Measurements from ENCODE around the gene PDYN. TPM values are rescaled to one million over a fixed set of nuclear protein-coding genes. Genes with fewer than 3 reads are reported as not detected.

PDYN gene
- total RNA-seq, 4 donors from 2014 or later: not detected

DNA sequence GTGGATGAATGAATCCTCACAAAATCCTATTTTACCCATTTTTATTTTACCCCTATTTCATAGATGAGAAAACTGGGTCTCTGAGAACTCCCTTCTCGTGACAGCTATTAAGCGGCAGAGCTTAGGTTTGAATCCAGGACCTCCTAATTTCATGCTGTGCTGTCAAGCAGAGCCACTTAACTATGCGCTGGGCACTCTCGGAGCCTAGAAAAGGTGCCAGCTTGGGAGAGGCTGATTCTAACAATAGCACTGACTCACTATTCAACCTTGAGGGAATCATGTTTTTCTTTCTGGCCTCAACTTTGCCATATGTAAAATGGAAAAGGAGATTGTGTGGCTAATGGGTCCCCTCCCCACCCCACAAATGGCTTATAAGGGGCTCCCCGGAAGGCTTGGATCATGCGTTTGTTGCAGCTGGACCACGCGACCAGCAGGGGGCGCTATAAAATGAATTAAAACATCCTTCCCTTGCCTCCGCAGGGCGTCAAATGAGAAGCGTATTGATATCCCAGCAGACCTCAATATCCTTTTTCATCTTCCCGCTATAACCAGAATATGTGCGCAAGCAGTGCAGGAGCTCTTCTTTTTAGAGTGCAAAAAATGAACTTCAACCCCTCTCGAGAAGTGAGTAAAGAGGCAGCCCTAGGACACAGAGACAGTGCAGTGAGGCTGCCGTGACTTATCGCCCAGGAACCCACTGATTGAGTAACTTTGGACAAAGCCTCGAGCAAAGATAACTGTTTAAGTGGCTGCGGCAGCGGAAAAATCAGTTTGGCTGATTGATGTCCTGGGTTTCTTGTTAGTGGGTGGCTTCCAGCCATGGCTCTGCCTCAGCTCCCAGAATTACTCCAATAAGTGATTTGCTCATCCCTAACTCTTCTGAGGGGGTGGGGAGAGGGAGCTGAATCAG is 12.8 kb upstream of the PDYN start:
- no peak for DNase-seq
- no peaks in the 10 kb centered on the region for H3K27me3 ChIP-seq
- TF ChIP-seq POLR2A (IDR thresholded peaks at IDR 0.05) (no peak), CTCF (IDR thresholded peaks at IDR 0.05) (peak; percentile 18 to 64 (median 56))

GRCh38 chr20:2005831-2006426 is 12.1 kb upstream of the PDYN start:
- Histone ChIP-seq H3K36me3 (no peaks in the 10 kb centered on the region), H3K27me3 (no peaks in the 10 kb centered on the region), H3K4me3 (no peak overlapping the region), H3K4me1 (no peaks in the 10 kb centered on the region), H3K27ac (no peak overlapping the region), H3K9me3 (no peaks in the 10 kb centered on the region)
- peak; percentile 34 to 79 (median 67) for DNase-seq
- no peak for TF ChIP-seq POLR2A (IDR thresholded peaks at IDR 0.05)
- no peak for TF ChIP-seq CTCF (IDR thresholded peaks at IDR 0.05)

More for the DNA sequence above, 12.8 kb upstream of the PDYN start:
- Histone ChIP-seq H3K27ac (no peak overlapping the region), H3K36me3 (no peaks in the 10 kb centered on the region), H3K4me1 (no peaks in the 10 kb centered on the region), H3K9me3 (no peaks in the 10 kb centered on the region), H3K4me3 (no peak overlapping the region)

DNA sequence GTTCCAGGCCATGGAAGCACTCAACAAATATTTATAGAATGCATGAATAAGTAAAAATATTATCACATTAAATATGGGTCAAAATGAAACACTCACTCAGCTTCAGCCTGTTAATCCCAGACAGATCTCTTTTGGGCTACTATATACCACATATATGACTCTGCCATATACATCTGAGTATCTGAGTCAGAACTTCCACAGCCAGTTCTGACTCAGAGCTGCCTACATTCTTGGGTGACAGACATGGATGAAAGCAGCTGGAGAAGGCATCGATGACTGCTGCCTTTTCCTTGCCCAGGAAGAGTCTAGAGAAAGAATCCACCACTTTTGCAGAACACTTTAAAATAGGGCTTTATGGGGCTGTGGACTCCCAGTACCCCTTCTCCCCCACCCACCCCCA is 11.5 kb upstream of the PDYN start:
- no peak for DNase-seq
- H3K36me3 ChIP-seq: no peaks in the 10 kb centered on the region
- TF ChIP-seq CTCF (IDR thresholded peaks at IDR 0.05) (no peak), POLR2A (IDR thresholded peaks at IDR 0.05) (no peak)
- H3K4me3 ChIP-seq: no peak overlapping the region
- no peaks in the 10 kb centered on the region for H3K4me1 ChIP-seq
- no peak overlapping the region for H3K27ac ChIP-seq
- H3K9me3 ChIP-seq: no peaks in the 10 kb centered on the region
- H3K27me3 ChIP-seq: no peaks in the 10 kb centered on the region

- Histone ChIP-seq H3K27me3 (no peaks in the 10 kb centered on the region), H3K9me3 (no peaks in the 10 kb centered on the region), H3K27ac (no peak overlapping the region), H3K4me3 (no peak overlapping the region), H3K4me1 (no peaks in the 10 kb centered on the region), H3K36me3 (no peaks in the 10 kb centered on the region)
- no peak for DNase-seq
- no peak for TF ChIP-seq POLR2A (IDR thresholded peaks at IDR 0.05)
- TF ChIP-seq CTCF (IDR thresholded peaks at IDR 0.05): no peak
These were observed 10.3 kb upstream of the PDYN start for GRCh38 chr20:2004171-2004570.

GRCh38 chr20:2002365-2002764 is 8.5 kb upstream of the PDYN start:
- Histone ChIP-seq H3K27me3 (no peaks in the 10 kb centered on the region), H3K27ac (no peak overlapping the region), H3K9me3 (no peaks in the 10 kb centered on the region), H3K36me3 (no peaks in the 10 kb centered on the region), H3K4me1 (no peaks in the 10 kb centered on the region), H3K4me3 (no peak overlapping the region)
- DNase-seq: no peak
- TF ChIP-seq CTCF (IDR thresholded peaks at IDR 0.05): no peak
- TF ChIP-seq POLR2A (IDR thresholded peaks at IDR 0.05): no peak
